Progenitor cell of endocrine pancreas (in vitro differentiated cells): ENCODE results near the gene POM121C. TPM values are rescaled to one million over a fixed set of nuclear protein-coding genes. Genes with fewer than 3 reads are reported as not detected.
A peak's percentile ranks its signal among the peaks of the same experiment; 100 is the strongest.
"Not testable (repeated sequence)": the region's sequence is repeated elsewhere in the genome, so short reads cannot be mapped to it uniquely, and the experiment has no call there.

Source experiments
- DNase-seq: peaks from one replicate; pipeline ENCODE4 v3.0.0; 2021; ENCODE audit warnings: low spot score; ENCODE audit not compliant: unreplicated experiment
- H3K27ac Mint-ChIP-seq: 2 replicates; pipeline ENCODE4 v1.8.0; 2021; ENCODE audit warnings: mild to moderate bottlenecking, moderate library complexity, mixed read lengths
- H3K27me3 Mint-ChIP-seq: 2 replicates; pipeline ENCODE4 v1.8.0; 2021; ENCODE audit warnings: mixed read lengths
- H3K36me3 Mint-ChIP-seq: 2 replicates; pipeline ENCODE4 v1.8.0; 2022; ENCODE audit warnings: mixed read lengths; ENCODE audit not compliant: insufficient read depth
- H3K4me1 Mint-ChIP-seq: 2 replicates; pipeline ENCODE4 v1.8.0; 2021; ENCODE audit warnings: low read depth, mixed read lengths
- H3K4me3 Mint-ChIP-seq: 2 replicates; pipeline ENCODE4 v1.8.0; 2021; ENCODE audit warnings: low read depth, mild to moderate bottlenecking, moderate library complexity, mixed read lengths
- H3K9me3 Mint-ChIP-seq: 2 replicates; pipeline ENCODE4 v1.8.0; 2021; ENCODE audit warnings: low read depth, mixed read lengths
- CTCF ChIP-seq: fragments of 200-600 bp; sonication (generic); IDR thresholded peaks from one replicate; pipeline ENCODE4 v1.5.0; 2021; ENCODE audit warnings: antibody characterized with exemption, mild to moderate bottlenecking; ENCODE audit not compliant: unreplicated experiment
- total RNA-seq: library from RNA; stranded (reverse); gene quantifications from 2 replicates; pipeline ENCODE4 v1.2.1, GENCODE V29; 2021

POM121C gene
- total RNA-seq, 1 donor from 2014 or later = 70.6 TPM

- H3K36me3 Mint-ChIP-seq, H3K9me3 Mint-ChIP-seq, H3K27ac Mint-ChIP-seq, H3K4me3 Mint-ChIP-seq, H3K27me3 Mint-ChIP-seq, H3K4me1 Mint-ChIP-seq, DNase-seq: not testable (repeated sequence)
Observed at GRCh38 chr7:75492020-75492419, 5.9 kb upstream of the POM121C start, which contains the start of gene SPDYE5. TSS of gene SPDYE5 (plus strand) at chr7:75492320. CDS start at chr7:75494048, 1,728 bp downstream.

- H3K9me3 Mint-ChIP-seq, DNase-seq, H3K36me3 Mint-ChIP-seq, H3K4me1 Mint-ChIP-seq, H3K27me3 Mint-ChIP-seq: not testable (repeated sequence)
- Mint-ChIP-seq H3K4me3 (peak overlapping the region; percentile 91), H3K27ac (peak overlapping the region; percentile 95)
Observed at GRCh38 chr7:75485355-75485978, 632 bp downstream of the POM121C start.

GRCh38 chr7:75480313-75480712, 5.8 kb downstream of the POM121C start:
- not testable (repeated sequence) for H3K27me3 Mint-ChIP-seq

GRCh38 chr7:75477457-75477856, 8.6 kb downstream of the POM121C start:
- H3K27ac Mint-ChIP-seq, H3K36me3 Mint-ChIP-seq, H3K4me3 Mint-ChIP-seq, H3K9me3 Mint-ChIP-seq, H3K27me3 Mint-ChIP-seq, H3K4me1 Mint-ChIP-seq, DNase-seq: not testable (repeated sequence)

More at GRCh38 chr7:75480313-75480712, 5.8 kb downstream of the POM121C start:
- not testable (repeated sequence) for DNase-seq, H3K4me3 Mint-ChIP-seq, H3K9me3 Mint-ChIP-seq, H3K4me1 Mint-ChIP-seq, H3K27ac Mint-ChIP-seq, H3K36me3 Mint-ChIP-seq

- peaks cover 24% of the 10 kb centered on the region for H3K36me3 Mint-ChIP-seq
- not testable (repeated sequence) for H3K4me1 Mint-ChIP-seq, H3K9me3 Mint-ChIP-seq, DNase-seq, H3K27me3 Mint-ChIP-seq, H3K4me3 Mint-ChIP-seq, H3K27ac Mint-ChIP-seq
Observed at GRCh38 chr7:75470166-75470565, 15.9 kb downstream of the POM121C start.

GRCh38 chr7:75460541-75460940, 25.6 kb downstream of the POM121C start:
- DNase-seq, H3K4me1 Mint-ChIP-seq, H3K36me3 Mint-ChIP-seq, H3K4me3 Mint-ChIP-seq, H3K27ac Mint-ChIP-seq, H3K27me3 Mint-ChIP-seq, H3K9me3 Mint-ChIP-seq: not testable (repeated sequence)

- H3K4me1 Mint-ChIP-seq, DNase-seq, H3K36me3 Mint-ChIP-seq, H3K27ac Mint-ChIP-seq, H3K27me3 Mint-ChIP-seq, H3K9me3 Mint-ChIP-seq, H3K4me3 Mint-ChIP-seq: not testable (repeated sequence)
Observed at GRCh38 chr7:75458034-75458433, 28.1 kb downstream of the POM121C start.

GRCh38 chr7:75456403-75456802, 29.7 kb downstream of the POM121C start:
- DNase-seq, H3K27me3 Mint-ChIP-seq, H3K4me1 Mint-ChIP-seq, H3K36me3 Mint-ChIP-seq, H3K9me3 Mint-ChIP-seq, H3K4me3 Mint-ChIP-seq, H3K27ac Mint-ChIP-seq: not testable (repeated sequence)

GRCh38 chr7:75452494-75452955, 33.6 kb downstream of the POM121C start:
- H3K4me1 Mint-ChIP-seq, H3K4me3 Mint-ChIP-seq, H3K27ac Mint-ChIP-seq, H3K27me3 Mint-ChIP-seq, H3K36me3 Mint-ChIP-seq, DNase-seq, H3K9me3 Mint-ChIP-seq: not testable (repeated sequence)
- peak; percentile 54 for TF ChIP-seq CTCF

- not testable (repeated sequence) for H3K9me3 Mint-ChIP-seq, H3K4me3 Mint-ChIP-seq, H3K27ac Mint-ChIP-seq, H3K27me3 Mint-ChIP-seq, H3K4me1 Mint-ChIP-seq, H3K36me3 Mint-ChIP-seq, DNase-seq
Observed at GRCh38 chr7:75449946-75450345, 36.2 kb downstream of the POM121C start.

- H3K4me1 Mint-ChIP-seq, H3K9me3 Mint-ChIP-seq, H3K36me3 Mint-ChIP-seq, H3K27me3 Mint-ChIP-seq: not testable (repeated sequence)
- DNase-seq = peak; percentile 39
- peak overlapping the region; percentile 90 for H3K4me3 Mint-ChIP-seq
- peak overlapping the region; percentile 98 for H3K27ac Mint-ChIP-seq
Observed at GRCh38 chr7:75442465-75443111, 43.5 kb downstream of the POM121C start.

GRCh38 chr7:75442101-75442464, 44.0 kb downstream of the POM121C start:
- Mint-ChIP-seq H3K27ac (peak overlapping the region; percentile 96), H3K4me3 (peak overlapping the region; percentile 86)
- not testable (repeated sequence) for H3K36me3 Mint-ChIP-seq, H3K9me3 Mint-ChIP-seq, H3K27me3 Mint-ChIP-seq, DNase-seq, H3K4me1 Mint-ChIP-seq
